Medulla oblongata (tissue), 1 donor: Measurements from ENCODE around the gene SECTM1.
"Not testable (repeated sequence)": the region's sequence is repeated elsewhere in the genome, so short reads cannot be mapped to it uniquely, and the experiment has no call there.

Experiments
- DNase-seq: peaks from one replicate; pipeline ENCODE4 v3.0.0-alpha.2; 2015; ENCODE audit errors: extremely low spot score

Gene SECTM1

DNA sequence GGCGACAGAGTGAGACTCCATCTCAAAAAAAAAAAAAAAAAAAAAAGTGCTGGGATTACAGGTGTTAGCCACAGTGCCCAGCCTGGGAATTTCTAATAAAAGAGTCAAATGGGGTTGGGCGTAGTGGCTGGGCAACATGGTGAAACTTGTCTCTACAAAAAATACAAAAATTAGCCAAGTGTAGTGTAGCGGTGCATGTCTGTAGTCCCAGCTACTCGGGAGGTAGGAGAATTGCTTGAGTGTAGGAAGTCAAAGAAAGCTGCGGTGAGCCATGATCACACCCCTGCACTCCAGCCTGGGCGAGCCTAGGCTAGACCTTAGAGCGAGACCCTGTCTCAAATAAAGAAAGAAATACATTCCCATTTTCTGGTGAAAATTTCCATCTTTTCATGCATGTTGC is 35.6 kb upstream of the SECTM1 start:
- no peak for DNase-seq

DNA sequence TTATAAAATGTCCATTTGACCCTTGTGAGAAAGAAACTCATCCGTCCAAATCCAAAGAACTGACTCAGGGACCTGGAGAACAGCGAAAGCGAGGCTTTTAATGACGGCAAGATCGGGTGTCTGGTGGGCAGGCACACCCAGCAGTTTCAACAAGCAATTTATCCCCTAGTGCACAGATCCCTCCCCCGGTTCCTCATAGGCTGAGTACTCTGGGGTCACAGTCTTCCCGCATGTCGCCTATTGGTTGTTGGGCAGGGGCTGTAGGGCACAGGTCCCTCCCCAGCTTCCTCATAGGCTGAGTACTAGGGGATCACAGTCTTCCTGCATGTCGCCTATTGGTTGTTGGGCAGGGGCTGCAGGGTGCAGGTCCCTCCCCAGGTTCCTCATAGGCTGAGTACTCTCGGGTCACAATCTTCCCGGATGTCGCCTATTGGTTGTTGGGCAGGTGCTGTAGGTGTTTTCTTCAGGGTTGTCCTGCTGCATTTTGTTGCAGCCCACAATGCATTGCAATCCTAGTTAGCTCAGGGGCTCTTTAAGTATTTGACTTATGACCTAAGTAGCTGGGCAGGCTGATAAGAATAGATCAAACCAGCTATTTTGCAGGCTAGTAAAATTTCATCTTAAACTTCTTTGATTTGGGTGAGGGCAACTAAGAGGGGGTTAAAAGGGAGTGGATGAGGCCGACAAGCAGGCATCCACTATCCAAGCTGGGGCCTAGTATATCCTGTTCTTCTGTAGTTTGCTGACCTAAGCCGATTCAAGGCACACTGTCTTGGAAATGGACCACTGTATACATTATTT is 34.4 kb upstream of the SECTM1 start:
- no peak for DNase-seq

DNA sequence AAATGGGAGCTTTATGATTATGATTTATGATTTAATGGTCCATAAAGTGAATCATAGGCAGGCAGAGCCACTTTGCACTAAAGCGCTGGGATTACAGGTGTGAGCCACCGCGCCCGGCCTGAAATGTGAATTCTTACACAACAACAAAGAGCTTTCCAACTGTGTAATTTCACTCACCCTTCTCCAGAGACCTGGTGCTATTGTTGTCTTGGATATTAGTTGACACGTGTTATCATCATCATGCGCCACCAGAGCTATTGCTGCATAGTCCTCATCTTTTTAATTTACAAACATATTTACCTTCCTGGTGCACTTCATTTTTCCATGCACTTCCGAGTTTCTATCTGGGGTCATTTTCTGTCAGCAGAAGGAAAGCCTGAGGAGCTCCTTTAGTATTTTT is 33.2 kb upstream of the SECTM1 start:
- no peak for DNase-seq

DNA sequence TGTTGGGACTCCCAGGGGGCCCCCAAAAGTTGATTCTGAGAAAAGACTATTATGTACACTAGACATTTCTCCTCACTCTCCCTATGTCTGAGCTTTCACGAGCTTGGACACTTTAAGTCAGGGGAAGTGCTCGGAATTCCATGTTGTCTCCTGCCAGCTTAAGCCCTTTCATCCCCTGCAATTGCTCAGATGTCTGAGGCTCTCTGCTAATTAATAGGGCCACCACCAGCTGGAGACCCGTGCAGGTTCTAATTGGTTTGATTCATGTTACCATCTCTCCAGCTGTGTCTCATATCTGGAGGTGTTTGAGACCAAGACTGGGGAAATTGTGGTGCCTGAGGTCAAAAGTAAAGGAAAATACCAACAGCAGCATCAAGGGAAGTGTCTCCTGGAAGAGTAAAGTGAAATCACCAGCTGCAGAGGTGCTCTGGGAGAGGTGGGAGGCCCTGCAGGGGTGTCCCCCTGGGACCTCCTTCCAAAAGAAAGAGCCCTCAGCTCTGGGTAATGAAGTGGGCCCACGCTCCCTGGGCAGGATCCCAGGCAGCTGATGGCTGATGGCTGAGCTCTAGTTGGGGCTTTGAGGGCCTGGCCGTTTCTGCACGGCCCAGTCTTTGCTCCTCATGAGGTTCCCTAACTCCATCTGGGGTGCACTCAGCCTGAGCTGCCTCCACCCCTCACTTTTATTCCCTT is 32.2 kb upstream of the SECTM1 start:
- no peak for DNase-seq

DNA sequence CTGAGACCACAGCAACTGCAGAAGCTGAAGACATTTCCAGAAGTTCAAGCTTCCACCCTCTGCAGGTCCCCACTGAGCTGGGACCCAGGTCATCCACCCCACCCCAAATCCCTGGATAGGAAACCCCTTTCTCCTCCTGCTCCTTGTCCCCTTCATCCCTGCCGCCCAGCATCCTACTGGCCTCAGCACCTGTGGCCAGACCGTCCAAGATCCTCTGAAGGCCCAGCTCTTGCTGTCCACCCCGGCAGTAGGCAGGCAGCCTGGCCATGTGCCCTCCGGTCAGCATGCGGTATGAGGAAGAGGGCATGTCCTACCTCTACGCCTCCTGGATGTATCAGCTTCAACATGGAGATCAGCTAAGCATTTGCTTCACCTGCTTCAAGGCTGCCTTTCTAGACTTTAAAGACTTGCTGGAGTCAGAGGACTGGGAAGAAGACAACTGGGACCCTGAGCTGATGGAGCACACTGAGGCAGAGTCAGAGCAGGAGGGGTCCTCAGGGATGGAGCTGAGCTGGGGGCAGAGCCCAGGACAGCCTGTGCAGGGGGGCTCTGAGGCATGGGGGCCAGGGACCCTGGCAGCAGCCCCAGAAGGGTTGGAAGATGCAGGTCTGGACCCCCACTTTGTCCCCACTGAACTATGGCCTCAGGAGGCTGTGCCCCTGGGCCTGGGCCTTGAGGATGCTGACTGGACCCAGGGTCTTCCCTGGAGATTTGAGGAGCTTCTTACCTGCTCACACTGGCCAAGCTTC is 28.5 kb upstream of the SECTM1 start:
- no peak for DNase-seq

DNA sequence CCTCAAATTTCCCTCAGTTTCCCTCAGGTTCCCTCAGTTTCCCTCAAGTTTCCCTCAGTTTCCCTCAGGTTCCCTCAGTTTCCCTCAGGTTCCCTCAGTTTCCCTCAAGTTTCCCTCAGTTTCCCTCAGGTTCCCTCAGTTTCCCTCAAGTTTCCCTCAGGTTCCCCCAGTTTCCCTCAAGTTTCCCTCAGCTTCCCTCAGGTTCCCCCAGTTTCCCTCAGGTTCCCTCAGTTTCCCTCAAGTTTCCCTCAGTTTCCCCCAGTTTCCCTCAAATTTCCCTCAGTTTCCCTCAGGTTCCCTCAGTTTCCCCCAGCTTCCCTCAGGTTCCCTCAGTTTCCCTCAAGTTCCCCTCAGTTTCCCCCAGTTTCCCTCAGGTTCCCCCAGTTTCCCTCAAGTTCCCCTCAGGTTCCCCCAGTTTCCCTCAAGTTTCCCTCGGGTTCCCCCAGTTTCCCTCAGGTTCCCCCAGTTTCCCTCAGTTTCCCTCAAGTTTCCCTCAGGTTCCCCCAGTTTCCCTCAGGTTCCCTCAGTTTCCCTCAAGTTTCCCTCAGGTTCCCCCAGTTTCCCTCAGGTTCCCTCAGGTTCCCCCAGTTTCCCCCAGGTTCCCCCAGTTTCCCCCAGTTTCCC is 26.0 kb upstream of the SECTM1 start:
- DNase-seq = not testable (repeated sequence)

DNA sequence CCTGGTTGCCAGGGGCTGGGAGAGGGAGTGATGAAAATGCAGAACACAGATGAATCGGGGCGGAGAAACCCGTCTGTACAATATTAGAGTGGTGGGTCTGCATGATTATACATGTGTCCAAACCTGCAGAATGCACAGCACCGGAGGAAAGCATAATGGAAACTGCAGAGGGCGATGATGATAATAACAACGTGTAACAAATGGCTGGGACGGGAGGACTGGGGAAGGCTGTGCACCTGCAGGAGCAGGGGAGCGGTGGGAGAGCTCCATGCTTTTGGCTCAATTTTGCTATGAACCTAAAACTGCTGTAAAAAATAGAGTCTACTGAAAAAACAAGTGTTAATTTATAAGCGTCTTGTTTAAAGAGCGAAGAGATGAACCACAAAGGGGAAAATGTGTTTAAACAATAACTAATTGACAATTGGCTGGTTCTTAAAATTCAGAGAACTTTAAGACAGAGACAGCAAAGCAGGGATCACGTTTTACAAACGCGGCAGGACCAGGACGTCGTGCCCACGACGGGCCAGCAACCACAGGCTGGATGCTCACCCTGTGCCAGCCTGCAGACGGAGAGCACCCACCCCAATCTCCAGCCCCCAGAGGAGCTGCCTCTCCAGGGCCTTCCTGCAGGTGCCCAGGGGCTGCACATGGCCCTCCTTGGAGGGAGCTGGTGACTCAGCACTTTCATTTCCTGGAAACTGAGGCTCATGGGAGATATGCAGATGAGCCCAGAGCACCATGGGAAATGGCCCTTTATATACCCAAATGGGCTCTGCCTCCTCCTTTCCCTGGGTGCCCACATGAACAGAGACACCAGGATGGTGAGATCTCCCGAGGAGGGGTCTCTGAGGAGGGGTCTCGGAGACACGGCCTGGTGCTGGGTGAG is 25.1 kb upstream of the SECTM1 start, which contains the start of gene TEX19:
TSS of gene TEX19 (plus strand) at position 783 of the 886 bp plus-strand sequence. CDS start 2,904 bp downstream, outside the sequence.
- DNase-seq = no peak

DNA sequence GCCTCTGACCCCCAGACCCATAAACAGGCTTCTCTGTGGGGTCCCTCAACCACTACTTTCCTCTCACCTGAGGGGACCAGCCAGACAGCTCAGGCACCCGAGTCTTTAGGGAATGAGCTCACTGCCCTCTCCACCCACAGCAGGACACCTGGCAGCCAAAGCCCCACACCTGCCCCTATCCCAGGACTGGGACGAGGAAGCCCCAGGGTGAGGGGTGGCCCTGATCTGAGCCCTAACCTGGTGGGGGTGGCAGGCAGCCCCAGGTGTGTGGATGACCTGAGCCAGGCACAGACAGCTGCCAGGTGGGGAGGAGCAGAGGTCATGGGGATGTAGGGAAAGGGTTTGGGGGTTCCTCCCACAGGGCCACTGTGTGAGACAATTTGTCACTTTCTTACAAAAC is 23.8 kb upstream of the SECTM1 start:
- DNase-seq = no peak

DNA sequence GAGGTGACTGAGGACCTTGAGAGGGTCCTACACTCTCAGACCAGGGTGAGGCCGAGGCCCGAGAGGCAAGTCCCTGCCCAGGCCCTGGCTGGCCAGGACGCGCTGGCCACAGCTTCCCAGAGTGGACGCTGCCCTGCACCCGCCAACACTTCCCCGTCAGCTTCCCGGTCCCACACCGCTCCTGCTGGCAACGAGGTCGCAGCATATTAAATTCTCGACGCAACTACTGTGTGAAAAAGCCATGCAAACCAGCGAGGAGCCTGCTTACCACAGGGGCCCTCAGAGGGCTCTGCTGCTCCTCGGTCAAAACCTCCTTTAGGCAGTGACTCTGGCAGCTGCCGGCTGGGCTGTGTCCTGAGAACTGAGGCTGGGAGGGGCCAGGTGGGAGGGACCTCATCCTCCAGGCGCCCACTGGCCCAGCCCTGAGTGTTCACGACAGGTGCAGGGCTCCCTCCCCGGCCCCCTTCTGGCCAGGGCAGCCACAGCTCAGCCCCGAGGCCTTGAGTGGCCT is 23.3 kb upstream of the SECTM1 start:
- no peak for DNase-seq

DNA sequence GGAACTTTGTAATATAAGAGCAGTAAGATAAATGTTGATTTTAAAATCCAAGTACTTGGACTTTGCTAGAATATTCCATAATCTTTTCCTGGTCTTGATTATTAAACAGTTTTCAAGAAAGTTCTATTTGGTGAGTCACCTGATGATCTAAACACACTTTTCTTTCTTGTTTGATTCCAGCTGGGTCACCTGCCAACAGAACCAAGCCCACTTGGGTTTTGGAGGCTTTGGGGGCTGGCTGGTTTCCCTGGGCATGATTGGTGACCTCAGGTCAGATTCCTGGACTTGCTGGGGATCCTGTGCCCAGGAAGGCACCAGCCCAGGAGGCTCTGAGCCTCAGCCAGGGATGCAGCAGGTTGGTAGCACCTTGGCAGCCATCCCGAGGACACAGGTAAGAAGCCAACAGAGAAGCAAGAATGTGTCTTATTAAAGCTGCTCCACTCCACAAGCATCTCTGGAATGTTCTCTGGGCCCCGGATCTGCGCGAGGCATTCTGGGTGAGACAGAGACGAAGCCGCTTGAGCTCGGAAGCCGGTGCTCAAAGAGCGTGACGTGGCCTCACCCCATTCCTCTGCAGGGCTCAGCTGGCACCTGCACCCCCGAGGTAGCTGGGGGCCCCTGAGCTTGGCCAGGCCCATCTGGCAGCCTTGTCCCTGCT is 22.3 kb upstream of the SECTM1 start:
- DNase-seq = no peak

DNA sequence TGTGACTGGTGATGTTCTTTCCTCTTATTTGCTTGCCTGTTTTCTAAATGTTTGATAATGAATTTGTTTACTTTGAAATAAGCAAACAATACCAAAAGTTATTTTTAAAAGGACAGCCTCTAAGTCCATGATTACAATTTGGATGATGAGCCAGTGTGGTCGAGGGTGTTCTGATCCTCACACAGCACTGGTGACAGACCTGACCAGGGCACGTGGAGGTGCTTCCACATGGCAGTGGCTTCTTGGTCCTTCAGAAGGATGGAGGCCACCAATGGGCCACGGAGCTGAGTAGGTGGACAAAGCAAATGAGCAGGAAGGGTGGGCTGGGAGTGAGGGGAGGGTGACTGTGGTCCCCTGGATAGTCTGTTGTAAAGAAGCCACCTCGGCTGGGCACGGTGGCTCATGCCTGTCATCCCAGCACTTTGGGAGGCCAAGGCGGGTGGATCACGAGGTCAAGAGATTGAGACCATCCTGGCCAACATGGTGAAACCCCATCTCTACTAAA is 21.3 kb upstream of the SECTM1 start:
- no peak for DNase-seq

DNA sequence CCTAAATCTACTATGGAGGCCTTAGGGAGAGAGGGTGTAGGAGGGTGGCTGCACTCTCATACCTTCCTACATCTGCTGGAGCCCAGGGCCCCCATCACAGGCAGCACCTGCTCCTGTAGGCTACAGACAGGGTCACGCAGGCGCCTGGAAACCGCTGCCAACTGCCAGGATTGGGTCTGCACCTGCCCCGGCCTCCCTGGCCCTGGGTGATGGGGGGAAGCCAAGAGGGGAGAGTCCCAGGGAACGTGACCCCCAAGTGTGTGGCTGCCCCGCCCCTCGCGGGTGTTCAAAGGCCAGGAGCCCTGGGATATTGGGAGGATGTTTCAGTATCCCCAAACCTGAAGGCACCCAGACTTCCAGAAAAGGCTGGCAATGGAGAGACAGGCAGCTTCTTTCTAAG is 19.9 kb upstream of the SECTM1 start:
- DNase-seq = no peak

DNA sequence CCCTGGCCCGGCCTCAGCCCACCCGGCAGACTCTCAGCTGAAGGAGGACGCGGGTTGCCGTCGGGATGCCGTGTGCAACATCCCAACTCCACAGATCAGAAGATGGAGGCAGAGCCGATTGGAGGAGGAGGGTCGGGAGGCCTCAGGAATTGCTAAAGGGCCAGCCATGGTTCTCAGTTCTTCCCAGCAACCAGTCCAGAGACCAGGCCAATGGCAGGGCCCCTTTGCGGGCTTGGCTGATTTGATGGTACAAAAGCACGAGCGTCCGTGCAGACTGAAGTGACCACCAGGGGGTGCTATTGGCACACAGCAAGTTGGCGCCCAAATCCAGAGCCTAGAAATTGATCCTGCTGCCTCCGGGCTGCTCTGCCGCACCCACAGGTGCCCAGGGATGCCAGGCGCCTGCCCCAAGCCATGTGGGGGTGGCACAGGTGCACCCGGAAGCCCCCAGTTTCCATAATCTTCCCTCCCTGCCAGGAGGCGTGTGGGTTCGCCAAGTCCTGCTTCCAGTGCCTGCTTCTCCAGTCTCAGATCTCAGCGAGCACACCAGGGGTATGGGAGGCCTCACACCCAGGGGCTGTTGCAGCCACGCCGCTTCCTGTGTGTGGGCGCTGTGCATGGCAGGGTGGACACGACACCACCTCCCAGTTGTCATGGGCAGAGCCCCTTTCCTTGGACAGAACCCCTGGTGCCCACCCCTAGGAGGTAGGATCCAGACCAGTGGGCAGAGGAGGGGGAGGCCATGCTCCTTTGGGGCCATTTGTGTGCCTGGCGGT is 18.3 kb upstream of the SECTM1 start:
- peak; percentile 90 for DNase-seq

DNA sequence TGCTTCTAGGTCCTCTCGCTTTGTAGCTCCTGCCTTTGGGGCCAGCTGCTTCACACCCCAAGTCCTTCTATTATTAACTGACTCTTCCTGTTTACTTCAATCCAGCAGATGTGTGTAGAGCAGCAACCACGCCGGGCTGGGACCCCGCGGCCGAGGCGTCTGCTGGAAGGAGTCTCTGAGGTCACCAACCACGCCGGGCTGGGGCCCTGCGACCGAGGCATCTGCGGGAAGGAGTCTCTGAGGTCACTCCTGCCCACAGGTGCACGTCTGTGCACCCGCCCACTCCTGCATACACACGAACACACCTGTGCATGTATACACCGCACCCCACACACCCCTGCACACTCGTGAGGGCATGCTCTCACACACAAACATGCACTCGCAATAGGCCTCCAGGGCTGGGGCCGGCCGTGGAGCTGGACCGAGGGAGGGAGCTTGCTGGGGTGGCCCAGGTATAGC is 17.7 kb upstream of the SECTM1 start:
- DNase-seq = no peak

DNA sequence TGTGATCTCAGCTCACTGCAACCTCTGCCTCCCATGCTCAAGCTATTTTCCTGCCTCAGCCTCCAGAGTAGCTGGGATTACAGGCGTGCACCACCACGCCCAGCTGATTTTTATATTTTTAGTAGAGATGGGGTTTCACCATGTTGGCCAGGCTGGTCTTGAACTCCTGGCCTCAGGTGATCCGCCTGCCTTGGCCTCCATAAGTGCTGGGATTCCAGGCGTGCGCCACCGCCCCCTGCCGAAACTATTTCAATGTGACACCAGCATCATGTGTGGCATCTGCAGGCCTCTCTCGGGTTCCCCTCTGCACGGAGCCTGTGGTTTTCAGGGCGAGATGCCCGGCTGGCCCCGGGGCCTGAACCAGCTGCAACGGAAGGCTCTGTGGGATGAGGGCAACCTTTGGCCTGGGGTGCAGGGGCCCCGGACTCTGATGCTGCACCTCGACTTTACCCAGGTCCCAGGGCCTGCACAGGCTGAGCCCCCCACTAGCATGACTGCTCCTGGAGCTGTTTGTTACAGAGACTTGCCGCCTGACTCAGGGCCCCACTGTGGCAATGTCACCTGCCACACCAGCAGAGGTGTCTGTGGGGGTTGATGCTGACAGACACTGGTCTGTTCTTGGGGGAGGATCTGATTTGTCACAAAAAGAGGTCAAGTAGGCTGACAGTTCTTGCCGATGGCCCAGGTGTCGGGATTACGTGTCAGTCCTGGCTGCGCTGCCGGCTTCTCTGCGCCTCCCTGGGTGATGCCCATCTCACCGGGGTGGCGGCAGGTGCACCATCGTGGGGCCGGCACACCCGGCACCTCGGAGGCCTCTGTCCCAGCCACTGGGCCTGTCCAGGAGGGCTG is 16.8 kb upstream of the SECTM1 start:
- no peak for DNase-seq

DNA sequence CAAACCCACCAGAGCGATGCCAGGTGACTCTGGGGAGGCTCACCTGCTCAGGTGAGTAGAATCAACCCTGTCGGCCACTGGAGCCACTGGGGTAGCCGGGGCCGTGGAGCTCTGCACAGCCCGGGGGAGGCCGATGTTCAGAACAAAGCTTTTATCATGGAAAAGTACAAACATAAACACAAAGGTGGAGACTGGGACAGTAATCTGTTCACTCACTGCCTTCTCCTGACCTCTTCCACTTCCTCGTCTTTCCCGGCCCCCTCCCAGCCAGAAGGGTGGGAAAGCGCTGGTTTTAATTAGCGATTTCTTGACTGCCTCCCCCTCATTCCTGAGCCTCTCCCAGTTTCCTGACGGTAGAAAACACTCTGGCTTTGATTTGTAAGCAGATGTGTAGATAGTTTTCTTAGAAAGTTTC is 15.7 kb upstream of the SECTM1 start:
- no peak for DNase-seq

DNA sequence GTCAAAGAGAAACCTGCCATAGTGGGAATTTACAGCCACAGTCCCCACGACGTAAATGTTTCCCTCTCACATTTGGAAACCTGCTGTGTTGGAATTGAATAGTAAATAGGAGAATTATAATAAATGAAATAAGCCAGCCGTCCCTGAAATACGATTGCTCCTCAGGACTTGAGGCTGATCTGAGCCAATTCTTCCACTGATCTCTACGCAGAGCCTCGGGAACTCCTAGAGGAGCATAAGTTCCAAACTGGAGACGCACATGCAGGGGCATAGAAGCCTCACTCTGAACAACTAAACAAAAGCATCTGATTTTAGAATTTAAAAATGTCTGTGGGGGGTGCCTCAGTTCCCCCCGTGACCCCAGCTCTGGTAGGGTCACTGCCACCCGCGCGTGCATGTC is 15.3 kb upstream of the SECTM1 start:
- DNase-seq = no peak

DNA sequence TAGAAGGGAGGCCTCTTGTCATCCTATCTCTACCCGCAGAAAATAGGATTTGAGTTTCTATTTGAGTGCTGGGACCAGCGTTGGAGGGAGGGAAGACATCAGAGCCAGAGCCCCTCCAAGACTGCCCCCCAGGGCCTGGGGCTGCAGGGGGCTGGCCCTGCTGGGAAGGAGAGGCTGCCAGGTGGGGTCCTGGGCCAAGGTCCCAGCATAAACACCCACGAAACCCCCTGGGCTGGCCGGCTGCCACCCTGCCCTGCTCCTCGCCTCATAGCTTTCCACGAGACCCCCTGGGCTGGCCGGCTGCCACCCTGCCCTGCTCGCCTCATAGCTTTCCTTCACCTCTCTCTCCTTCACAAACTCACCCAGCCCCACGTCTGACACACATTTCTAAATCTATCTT is 14.9 kb upstream of the SECTM1 start:
- DNase-seq = no peak
